Measurements from ENCODE around the gene ETS1. TPM values are rescaled to one million over a fixed set of nuclear protein-coding genes. Genes with fewer than 3 reads are reported as not detected.

ETS1 gene
- total RNA-seq, 1 experiment from 2014 or later = 1.1 TPM

DNA sequence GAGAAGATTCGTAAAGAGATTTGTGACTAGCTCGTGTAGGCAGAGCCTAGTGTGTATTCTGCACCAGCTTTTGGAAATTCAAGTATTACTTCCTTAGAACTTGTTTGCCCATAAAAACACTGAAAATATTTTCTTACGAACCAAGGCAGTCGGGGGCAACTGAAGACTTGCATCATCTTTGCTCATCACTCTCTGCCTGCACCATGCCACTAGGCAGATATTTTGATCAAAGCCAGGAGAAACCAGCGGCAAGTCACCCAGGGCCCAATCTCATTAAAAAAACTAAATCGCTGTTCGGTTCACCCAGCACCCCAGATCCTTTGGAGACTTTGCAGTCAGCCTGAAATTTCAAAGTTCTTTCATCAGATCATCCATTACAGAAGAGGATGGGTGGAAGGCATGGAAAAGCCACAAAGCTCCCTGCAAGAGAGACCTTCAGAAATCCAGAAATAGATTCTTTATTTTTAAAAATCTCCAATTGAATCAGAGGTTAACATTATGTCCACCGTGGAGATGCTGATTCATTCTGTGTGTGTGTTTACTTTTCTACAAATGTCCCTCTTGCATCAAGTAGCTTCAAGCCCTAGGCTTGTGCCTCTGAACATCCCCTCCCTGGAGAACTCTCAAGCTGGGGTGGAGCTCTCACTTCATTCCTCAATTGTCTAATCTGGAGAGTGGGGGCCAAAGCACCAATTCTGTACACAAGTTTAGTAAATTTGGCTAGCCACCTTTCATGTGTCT is 78.4 kb downstream of the ETS1 start:
- H3K27ac Mint-ChIP-seq (ENCODE audit: unreplicated experiment) = no peak overlapping the region
- CTCF ChIA-PET = interaction anchor here (0.7 kb wide), 1 partner anchor 60 kb away, joined by 6 read pairs; no protein-coding TSS in a partner anchor
- intact Hi-C loops (cut with micrococcal nuclease; ENCODE audit: unreplicated experiment) = no loop called here
- Histone ChIP-seq H3K27me3 (replicated peaks; ENCODE audit: control insufficient read depth, insufficient read depth, low read length) (no peaks in the 10 kb centered on the region), H3K4me3 (ENCODE audit: low read depth, low read length) (no peak overlapping the region), H3K36me3 (ENCODE audit: control insufficient read depth, insufficient read depth, low read length) (no peaks in the 10 kb centered on the region), H3K4me1 (no peaks in the 10 kb centered on the region; the same call in 1 of the 2 replicates), H3K9me3 (no peaks in the 10 kb centered on the region)
- POLR2A ChIA-PET = no interaction called here
- no peak for DNase-seq
- peaks cover 7% of the 10 kb centered on the region for H3K36me3 Mint-ChIP-seq (ENCODE audit: insufficient read depth, unreplicated experiment)
- TF ChIP-seq, protein P1, sequence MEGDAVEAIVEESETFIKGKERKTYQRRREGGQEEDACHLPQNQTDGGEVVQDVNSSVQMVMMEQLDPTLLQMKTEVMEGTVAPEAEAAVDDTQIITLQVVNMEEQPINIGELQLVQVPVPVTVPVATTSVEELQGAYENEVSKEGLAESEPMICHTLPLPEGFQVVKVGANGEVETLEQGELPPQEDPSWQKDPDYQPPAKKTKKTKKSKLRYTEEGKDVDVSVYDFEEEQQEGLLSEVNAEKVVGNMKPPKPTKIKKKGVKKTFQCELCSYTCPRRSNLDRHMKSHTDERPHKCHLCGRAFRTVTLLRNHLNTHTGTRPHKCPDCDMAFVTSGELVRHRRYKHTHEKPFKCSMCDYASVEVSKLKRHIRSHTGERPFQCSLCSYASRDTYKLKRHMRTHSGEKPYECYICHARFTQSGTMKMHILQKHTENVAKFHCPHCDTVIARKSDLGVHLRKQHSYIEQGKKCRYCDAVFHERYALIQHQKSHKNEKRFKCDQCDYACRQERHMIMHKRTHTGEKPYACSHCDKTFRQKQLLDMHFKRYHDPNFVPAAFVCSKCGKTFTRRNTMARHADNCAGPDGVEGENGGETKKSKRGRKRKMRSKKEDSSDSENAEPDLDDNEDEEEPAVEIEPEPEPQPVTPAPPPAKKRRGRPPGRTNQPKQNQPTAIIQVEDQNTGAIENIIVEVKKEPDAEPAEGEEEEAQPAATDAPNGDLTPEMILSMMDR (IDR thresholded peaks at IDR 0.05; ENCODE audit: insufficient read depth in 1 of 2, low read depth in 1 of 2, low read length in 1 of 2, severe bottlenecking in 1 of 2, unreplicated experiment in 1 of 2) = no peak
- no TSS peak for BruUV-seq (replicated peaks)
- H3K27me3 Mint-ChIP-seq (ENCODE audit: insufficient read depth, unreplicated experiment) = no peaks in the 10 kb centered on the region
- H3K4me1 Mint-ChIP-seq (ENCODE audit: low read depth, unreplicated experiment) = peaks cover 9% of the 10 kb centered on the region
- H3K9me3 Mint-ChIP-seq (ENCODE audit: unreplicated experiment) = no peaks in the 10 kb centered on the region
- H3K4me3 Mint-ChIP-seq (ENCODE audit: unreplicated experiment) = no peak overlapping the region

DNA sequence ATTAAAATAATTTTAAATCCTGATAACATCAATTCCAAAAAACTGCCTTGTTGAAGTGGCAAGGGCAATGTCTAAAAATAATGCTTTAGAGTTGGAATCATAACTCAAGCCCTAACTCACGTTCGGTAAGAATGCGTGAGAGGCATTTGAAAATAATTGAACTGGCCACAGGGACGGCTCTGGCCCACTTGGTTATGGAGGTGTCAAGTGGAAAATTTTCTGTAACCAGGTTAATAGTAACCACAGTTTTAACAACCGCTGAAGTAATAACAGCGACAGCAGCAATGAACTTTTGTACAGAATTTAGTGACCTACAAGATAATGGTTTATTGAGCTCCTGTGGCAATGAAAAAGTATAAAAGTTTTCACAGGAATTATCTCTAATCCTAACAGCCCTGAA is 79.4 kb downstream of the ETS1 start:
- Mint-ChIP-seq H3K4me3 (ENCODE audit: unreplicated experiment) (no peak overlapping the region), H3K27ac (ENCODE audit: unreplicated experiment) (no peak overlapping the region), H3K27me3 (ENCODE audit: insufficient read depth, unreplicated experiment) (no peaks in the 10 kb centered on the region), H3K9me3 (ENCODE audit: unreplicated experiment) (no peaks in the 10 kb centered on the region), H3K36me3 (ENCODE audit: insufficient read depth, unreplicated experiment) (peaks cover 7% of the 10 kb centered on the region), H3K4me1 (ENCODE audit: low read depth, unreplicated experiment) (peaks cover 9% of the 10 kb centered on the region)
- Histone ChIP-seq H3K36me3 (ENCODE audit: control insufficient read depth, insufficient read depth, low read length) (no peaks in the 10 kb centered on the region), H3K4me3 (ENCODE audit: low read depth, low read length) (no peak overlapping the region), H3K27me3 (replicated peaks; ENCODE audit: control insufficient read depth, insufficient read depth, low read length) (no peaks in the 10 kb centered on the region), H3K9me3 (no peaks in the 10 kb centered on the region), H3K4me1 (no peaks in the 10 kb centered on the region; the same call in 1 of the 2 replicates)
- no peak for DNase-seq
- POLR2A ChIA-PET = no interaction called here
- intact Hi-C loops (cut with micrococcal nuclease; ENCODE audit: unreplicated experiment) = loop anchor here (1.0 kb wide), 1 partner anchor 14 kb away; no protein-coding TSS in a partner anchor
- TF ChIP-seq, protein P1 (IDR thresholded peaks at IDR 0.05; ENCODE audit: insufficient read depth in 1 of 2, low read depth in 1 of 2, low read length in 1 of 2, severe bottlenecking in 1 of 2, unreplicated experiment in 1 of 2) = no peak
- CTCF ChIA-PET = no interaction called here
- BruUV-seq (replicated peaks) = no TSS peak

DNA sequence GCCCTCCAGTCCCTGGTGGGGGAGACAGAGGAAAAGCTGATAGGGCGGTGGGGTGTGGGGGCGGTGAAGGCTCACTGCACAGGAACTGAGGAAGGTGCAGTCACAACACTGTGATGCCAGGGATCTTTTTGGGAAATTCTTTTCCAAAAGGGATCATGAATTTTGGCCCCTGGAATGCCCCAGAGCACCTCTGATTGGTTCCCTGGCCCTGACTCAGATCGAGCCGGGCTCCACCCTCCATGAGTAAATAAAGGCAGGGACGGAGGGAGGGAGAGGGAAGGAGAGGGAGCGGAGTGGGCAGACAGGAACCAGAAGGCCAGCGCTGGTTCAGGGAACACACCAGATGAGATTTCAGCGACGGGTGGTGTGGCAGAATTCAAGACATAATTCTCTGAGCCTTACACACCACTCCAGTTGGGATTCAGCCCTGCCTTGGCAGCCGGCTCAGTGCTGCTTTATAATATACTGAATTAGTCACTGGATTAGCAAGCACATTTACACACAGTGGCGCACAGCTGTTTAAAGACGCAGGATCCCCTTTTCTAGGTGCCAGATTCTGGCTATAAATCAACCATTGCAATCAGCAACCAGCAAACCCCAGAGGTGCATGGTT is 80.3 kb downstream of the ETS1 start:
- Mint-ChIP-seq H3K27me3 (ENCODE audit: insufficient read depth, unreplicated experiment) (no peaks in the 10 kb centered on the region), H3K27ac (ENCODE audit: unreplicated experiment) (peak overlapping the region; percentile 42), H3K36me3 (ENCODE audit: insufficient read depth, unreplicated experiment) (peaks cover 7% of the 10 kb centered on the region), H3K4me3 (ENCODE audit: unreplicated experiment) (peak overlapping the region; percentile 32), H3K9me3 (ENCODE audit: unreplicated experiment) (no peaks in the 10 kb centered on the region), H3K4me1 (ENCODE audit: low read depth, unreplicated experiment) (peaks cover 9% of the 10 kb centered on the region)
- Histone ChIP-seq H3K36me3 (ENCODE audit: control insufficient read depth, insufficient read depth, low read length) (no peaks in the 10 kb centered on the region), H3K4me1 (no peaks in the 10 kb centered on the region; the same call in 1 of the 2 replicates), H3K4me3 (ENCODE audit: low read depth, low read length) (no peak overlapping the region), H3K27me3 (replicated peaks; ENCODE audit: control insufficient read depth, insufficient read depth, low read length) (no peaks in the 10 kb centered on the region), H3K9me3 (no peaks in the 10 kb centered on the region)
- no TSS peak for BruUV-seq (replicated peaks)
- POLR2A ChIA-PET = no interaction called here
- CTCF ChIA-PET = no interaction called here
- intact Hi-C loops (cut with micrococcal nuclease; ENCODE audit: unreplicated experiment) = loop anchor here (1.0 kb wide), 1 partner anchor 15 kb away; no protein-coding TSS in a partner anchor
- peak; percentile 37 to 58 for DNase-seq
- TF ChIP-seq, protein P1 (IDR thresholded peaks at IDR 0.05; ENCODE audit: insufficient read depth in 1 of 2, low read depth in 1 of 2, low read length in 1 of 2, severe bottlenecking in 1 of 2, unreplicated experiment in 1 of 2) = no peak

All from Caco-2 (cell line).